ENCODE measurements around the gene LDLRAD1. TPM values are rescaled to one million over a fixed set of nuclear protein-coding genes. Genes with fewer than 3 reads are reported as not detected.
"Not testable (repeated sequence)": the region's sequence is repeated elsewhere in the genome, so short reads cannot be mapped to it uniquely, and the experiment has no call there.

LDLRAD1 gene
- total RNA-seq, 1 experiment from 2014 or later = not detected

DNA sequence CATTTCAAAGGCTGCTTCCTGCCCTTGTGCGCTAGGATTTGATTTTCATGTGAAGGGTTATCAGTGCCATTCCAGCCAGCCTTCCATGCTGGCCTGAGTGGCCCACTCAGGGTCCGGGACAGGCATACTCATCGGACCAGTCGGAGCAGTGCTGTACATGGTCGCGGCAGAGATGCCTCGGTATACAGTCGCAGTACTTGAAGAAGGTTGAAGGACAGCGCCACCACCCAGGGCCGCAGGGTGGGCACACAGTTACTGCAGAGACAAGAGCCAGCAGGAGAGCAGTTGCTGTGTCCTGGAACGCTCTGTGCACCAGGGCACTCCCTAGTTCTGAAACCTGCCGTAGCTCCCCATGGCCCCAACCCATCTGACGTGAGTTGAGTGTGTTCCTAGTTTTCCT lies 9.1 kb downstream of the LDLRAD1 start:
- Mint-ChIP-seq H3K4me1 (ENCODE audit: insufficient read depth, unreplicated experiment) (no peaks in the 10 kb centered on the region), H3K27ac (ENCODE audit: low read depth, unreplicated experiment) (no peak overlapping the region), H3K4me3 (ENCODE audit: unreplicated experiment) (no peak overlapping the region), H3K27me3 (ENCODE audit: insufficient read depth, unreplicated experiment) (peaks cover 44% of the 10 kb centered on the region), H3K9me3 (ENCODE audit: unreplicated experiment) (no peaks in the 10 kb centered on the region), H3K36me3 (ENCODE audit: insufficient read depth, unreplicated experiment) (peaks cover 4% of the 10 kb centered on the region)
- no peak for DNase-seq (ENCODE audit: unreplicated experiment)
- TF ChIP-seq, protein P1, sequence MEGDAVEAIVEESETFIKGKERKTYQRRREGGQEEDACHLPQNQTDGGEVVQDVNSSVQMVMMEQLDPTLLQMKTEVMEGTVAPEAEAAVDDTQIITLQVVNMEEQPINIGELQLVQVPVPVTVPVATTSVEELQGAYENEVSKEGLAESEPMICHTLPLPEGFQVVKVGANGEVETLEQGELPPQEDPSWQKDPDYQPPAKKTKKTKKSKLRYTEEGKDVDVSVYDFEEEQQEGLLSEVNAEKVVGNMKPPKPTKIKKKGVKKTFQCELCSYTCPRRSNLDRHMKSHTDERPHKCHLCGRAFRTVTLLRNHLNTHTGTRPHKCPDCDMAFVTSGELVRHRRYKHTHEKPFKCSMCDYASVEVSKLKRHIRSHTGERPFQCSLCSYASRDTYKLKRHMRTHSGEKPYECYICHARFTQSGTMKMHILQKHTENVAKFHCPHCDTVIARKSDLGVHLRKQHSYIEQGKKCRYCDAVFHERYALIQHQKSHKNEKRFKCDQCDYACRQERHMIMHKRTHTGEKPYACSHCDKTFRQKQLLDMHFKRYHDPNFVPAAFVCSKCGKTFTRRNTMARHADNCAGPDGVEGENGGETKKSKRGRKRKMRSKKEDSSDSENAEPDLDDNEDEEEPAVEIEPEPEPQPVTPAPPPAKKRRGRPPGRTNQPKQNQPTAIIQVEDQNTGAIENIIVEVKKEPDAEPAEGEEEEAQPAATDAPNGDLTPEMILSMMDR (IDR thresholded peaks at IDR 0.05; ENCODE audit: unreplicated experiment) = no peak
- POLR2A ChIA-PET = no interaction called here
- intact Hi-C loops (cut with micrococcal nuclease) = no loop called here
- CTCF ChIA-PET = interaction anchor here (0.6 to 0.9 kb wide), 3 partner anchors 49 to 147 kb away, joined by 3 to 4 read pairs (median 3); no protein-coding TSS in a partner anchor
- BruUV-seq (replicated peaks) = no TSS peak

DNA sequence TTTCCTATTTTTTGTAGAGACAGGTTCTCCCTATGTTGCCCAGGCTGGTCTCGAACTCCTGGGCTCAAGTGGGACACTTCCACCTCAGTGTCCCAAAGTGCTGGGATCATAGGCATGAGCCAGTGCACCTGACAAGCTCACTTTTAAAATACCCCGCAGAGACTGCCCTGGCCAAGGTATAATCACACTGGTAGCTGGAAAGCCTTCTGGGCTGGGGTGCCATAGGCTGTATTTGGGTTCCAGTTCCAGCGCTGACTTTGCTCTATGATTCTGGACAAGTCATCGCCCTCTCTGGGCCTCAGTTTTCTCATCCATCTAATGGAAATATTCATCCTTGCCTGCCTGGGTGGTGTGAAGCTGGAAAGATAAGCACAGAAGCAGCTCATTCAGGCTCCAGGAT lies 10.4 kb downstream of the LDLRAD1 start:
- ChIA-PET CTCF (interaction anchor here (0.6 kb wide), 1 partner anchor 74 kb away, joined by 3 read pairs; no protein-coding TSS in a partner anchor), POLR2A (no interaction called here)
- intact Hi-C loops (cut with micrococcal nuclease) = no loop called here
- Mint-ChIP-seq H3K36me3 (ENCODE audit: insufficient read depth, unreplicated experiment) (peaks cover 4% of the 10 kb centered on the region), H3K4me3 (ENCODE audit: unreplicated experiment) (no peak overlapping the region), H3K27me3 (ENCODE audit: insufficient read depth, unreplicated experiment) (peaks cover 44% of the 10 kb centered on the region), H3K27ac (ENCODE audit: low read depth, unreplicated experiment) (no peak overlapping the region), H3K9me3 (ENCODE audit: unreplicated experiment) (no peaks in the 10 kb centered on the region), H3K4me1 (ENCODE audit: insufficient read depth, unreplicated experiment) (no peaks in the 10 kb centered on the region)
- TF ChIP-seq, protein P1 (IDR thresholded peaks at IDR 0.05; ENCODE audit: unreplicated experiment) = no peak
- no peak for DNase-seq (ENCODE audit: unreplicated experiment)
- no TSS peak for BruUV-seq (replicated peaks)

DNA sequence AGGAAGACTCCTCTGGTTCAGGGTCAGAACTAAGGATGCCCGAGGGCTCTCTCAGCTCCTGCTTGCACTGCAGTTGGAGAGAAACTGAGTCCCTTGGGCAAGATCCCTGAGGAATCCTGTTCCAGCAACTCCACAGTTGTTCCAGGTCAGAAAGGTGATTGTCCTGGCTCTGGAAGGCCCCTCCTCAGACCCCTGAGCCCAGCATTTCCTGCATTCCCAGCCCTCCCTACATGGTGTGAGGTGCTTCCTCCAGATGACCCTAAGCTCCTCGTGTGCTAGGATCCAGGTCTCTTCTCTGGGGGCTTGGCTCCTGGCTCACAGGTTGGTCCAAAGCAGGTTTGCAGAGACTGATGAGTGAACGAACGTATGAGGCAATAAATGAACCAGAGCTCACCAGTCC lies 11.5 kb downstream of the LDLRAD1 start:
- no TSS peak for BruUV-seq (replicated peaks)
- H3K4me3 Mint-ChIP-seq (ENCODE audit: unreplicated experiment) = no peak overlapping the region

DNA sequence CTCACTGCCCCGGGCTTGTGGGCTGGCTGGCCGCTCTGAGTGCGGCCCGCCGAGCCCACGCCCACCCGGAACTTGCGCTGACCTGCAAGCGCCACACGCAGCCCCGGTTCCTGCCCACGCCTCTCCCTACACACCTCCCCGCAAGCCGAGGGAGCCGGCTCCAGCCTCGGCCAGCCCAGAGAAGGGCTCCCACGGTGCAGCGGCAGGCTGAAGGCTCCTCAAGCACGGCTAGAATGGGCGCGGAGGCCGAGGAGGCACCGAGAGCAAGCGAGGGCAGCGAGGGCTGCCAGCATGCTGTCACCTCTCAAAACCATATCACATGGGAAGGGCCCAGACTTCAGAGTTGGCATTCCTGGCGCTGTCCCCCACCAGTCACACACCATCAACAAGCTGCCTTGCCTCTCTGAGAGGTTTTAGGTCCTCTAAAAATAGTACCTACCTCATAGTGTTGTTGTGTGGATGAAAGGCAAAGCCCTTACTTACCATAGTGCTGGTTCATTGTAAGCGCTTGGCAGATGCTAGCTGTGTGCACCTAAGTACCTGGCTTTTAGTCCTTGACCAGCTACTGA lies 13.4 kb downstream of the LDLRAD1 start:
- CTCF ChIA-PET = no interaction called here
- POLR2A ChIA-PET = no interaction called here
- intact Hi-C loops (cut with micrococcal nuclease) = no loop called here
- no TSS peak for BruUV-seq (replicated peaks)
- no peak for DNase-seq (ENCODE audit: unreplicated experiment)
- Mint-ChIP-seq H3K27ac (ENCODE audit: low read depth, unreplicated experiment) (no peak overlapping the region), H3K36me3 (ENCODE audit: insufficient read depth, unreplicated experiment) (no peaks in the 10 kb centered on the region), H3K4me1 (ENCODE audit: insufficient read depth, unreplicated experiment) (no peaks in the 10 kb centered on the region), H3K4me3 (ENCODE audit: unreplicated experiment) (no peak overlapping the region), H3K9me3 (ENCODE audit: unreplicated experiment) (no peaks in the 10 kb centered on the region), H3K27me3 (ENCODE audit: insufficient read depth, unreplicated experiment) (peaks cover 14% of the 10 kb centered on the region)
- TF ChIP-seq, protein P1 (IDR thresholded peaks at IDR 0.05; ENCODE audit: unreplicated experiment) = no peak

More for the DNA sequence above, 11.5 kb downstream of the LDLRAD1 start:
- ChIA-PET POLR2A (interaction anchor here (1.0 kb wide), 1 partner anchor 8 kb away, joined by 3 read pairs; no protein-coding TSS in a partner anchor), CTCF (no interaction called here)
- Mint-ChIP-seq H3K4me1 (ENCODE audit: insufficient read depth, unreplicated experiment) (no peaks in the 10 kb centered on the region), H3K9me3 (ENCODE audit: unreplicated experiment) (no peaks in the 10 kb centered on the region), H3K36me3 (ENCODE audit: insufficient read depth, unreplicated experiment) (peaks cover 4% of the 10 kb centered on the region), H3K27ac (ENCODE audit: low read depth, unreplicated experiment) (no peak overlapping the region), H3K27me3 (ENCODE audit: insufficient read depth, unreplicated experiment) (peaks cover 34% of the 10 kb centered on the region)
- TF ChIP-seq, protein P1 (IDR thresholded peaks at IDR 0.05; ENCODE audit: unreplicated experiment) = no peak
- no peak for DNase-seq (ENCODE audit: unreplicated experiment)
- intact Hi-C loops (cut with micrococcal nuclease) = no loop called here

DNA sequence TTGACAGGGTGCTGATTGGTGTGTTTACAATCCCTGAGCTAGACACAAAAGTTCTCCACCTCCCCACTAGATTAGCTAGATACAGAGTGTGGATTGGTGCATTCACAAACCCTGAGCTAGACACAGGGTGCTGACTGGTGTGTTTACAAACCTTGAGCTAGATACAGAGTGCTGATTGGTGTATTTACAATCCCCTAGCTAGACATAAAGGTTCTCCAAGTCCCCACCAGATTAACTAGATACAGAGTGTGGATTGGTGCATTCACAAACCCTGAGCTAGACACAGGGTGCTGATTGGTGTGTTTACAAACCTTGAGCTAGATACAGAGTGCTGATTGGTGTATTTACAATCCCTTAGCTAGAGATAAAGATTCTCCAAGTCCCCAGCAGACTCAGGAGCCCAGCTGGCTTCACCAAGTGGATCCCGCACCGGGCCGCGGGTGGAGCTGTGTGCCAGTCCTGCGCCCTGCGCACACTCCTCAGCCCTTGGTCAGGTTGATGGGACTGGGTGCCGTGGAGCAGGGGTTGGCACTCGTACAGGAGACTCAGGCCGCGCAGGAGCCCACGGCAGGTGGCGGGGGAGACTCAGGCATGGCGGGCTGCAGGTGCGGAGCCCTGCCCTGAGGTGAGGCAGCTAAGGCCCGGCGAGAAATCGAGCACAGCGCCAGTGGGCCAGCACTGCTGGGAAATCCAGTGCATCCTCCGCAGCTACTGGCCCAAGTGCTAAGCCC lies 14.1 kb downstream of the LDLRAD1 start:
- BruUV-seq (replicated peaks); intact Hi-C loops (cut with micrococcal nuclease); H3K4me1 Mint-ChIP-seq (ENCODE audit: insufficient read depth, unreplicated experiment); H3K9me3 Mint-ChIP-seq (ENCODE audit: unreplicated experiment); POLR2A ChIA-PET; H3K36me3 Mint-ChIP-seq (ENCODE audit: insufficient read depth, unreplicated experiment); H3K27ac Mint-ChIP-seq (ENCODE audit: low read depth, unreplicated experiment); H3K4me3 Mint-ChIP-seq (ENCODE audit: unreplicated experiment); DNase-seq (ENCODE audit: unreplicated experiment): not testable (repeated sequence)
- H3K27me3 Mint-ChIP-seq (ENCODE audit: insufficient read depth, unreplicated experiment) = peaks cover 14% of the 10 kb centered on the region
- CTCF ChIA-PET = interaction anchor here (0.5 to 0.7 kb wide), 2 partner anchors 10 to 133 kb away, joined by 3 read pairs; no protein-coding TSS in a partner anchor
